H9 (cell line): ENCODE data around the gene ZC3H18. TPM values are rescaled to one million over a fixed set of nuclear protein-coding genes. Genes with fewer than 3 reads are reported as not detected.

Experiments used
- DNase-seq: peaks from one replicate; pipeline ENCODE4 v3.0.0-alpha.2; 2017
- H2AFZ ChIP-seq: one replicate; pipeline ENCODE4 v1.6.1; 2013; ENCODE audit warnings: mild to moderate bottlenecking, low read length, control low read depth, moderate library complexity
- H2AK5ac ChIP-seq: 2 replicates; pipeline ENCODE4 v1.6.1; 2013; ENCODE audit warnings: low read length, control low read depth, mixed read lengths; ENCODE audit not compliant: insufficient read length
- H2BK120ac ChIP-seq: one replicate; pipeline ENCODE4 v1.6.1; 2013; ENCODE audit warnings: low read depth, mild to moderate bottlenecking, low read length, control low read depth, inconsistent platforms; ENCODE audit not compliant: poor library complexity, severe bottlenecking
- H2BK12ac ChIP-seq: 2 replicates; pipeline ENCODE4 v1.6.1; 2013; ENCODE audit warnings: low read length, control low read depth, mixed read lengths, low read depth; ENCODE audit not compliant: insufficient read length
- H2BK15ac ChIP-seq: 2 replicates; pipeline ENCODE4 v1.6.1; 2013; ENCODE audit warnings: low read depth, low read length, control low read depth
- H2BK20ac ChIP-seq: one replicate; pipeline ENCODE4 v1.6.1; 2013; ENCODE audit warnings: low read depth, mild to moderate bottlenecking, low read length, control low read depth, inconsistent platforms; ENCODE audit not compliant: poor library complexity, severe bottlenecking
- H2BK5ac ChIP-seq: 2 replicates; pipeline ENCODE4 v1.6.1; 2013; ENCODE audit warnings: low read length, control low read depth, mixed read lengths; ENCODE audit not compliant: insufficient read length
- H3K14ac ChIP-seq: 2 replicates; pipeline ENCODE4 v1.6.1; 2013; ENCODE audit warnings: low read length, control low read depth; ENCODE audit not compliant: insufficient read depth
- H3K18ac ChIP-seq: 2 replicates; pipeline ENCODE4 v1.6.1; 2013; ENCODE audit warnings: low read depth, mild to moderate bottlenecking, mixed read lengths, low read length, control low read depth; ENCODE audit not compliant: insufficient read length
- H3K23ac ChIP-seq: 2 replicates; pipeline ENCODE4 v1.6.1; 2013; ENCODE audit warnings: low read length, control low read depth, mixed read lengths, low read depth; ENCODE audit not compliant: insufficient read length
- H3K23me2 ChIP-seq: 2 replicates; pipeline ENCODE4 v1.6.1; 2013; ENCODE audit warnings: low read depth, mild to moderate bottlenecking, mixed read lengths, low read length, control low read depth; ENCODE audit not compliant: insufficient read length, poor library complexity, severe bottlenecking
- H3K27ac ChIP-seq: 2 replicates; pipeline ENCODE4 v1.5.1; 2013; ENCODE audit warnings: low read length, control low read depth, mixed read lengths, low read depth; ENCODE audit not compliant: insufficient read length
- H3K27me3 ChIP-seq: 2 replicates; pipeline ENCODE4 v1.6.1; 2013; ENCODE audit warnings: low read length, control low read depth, inconsistent platforms; ENCODE audit not compliant: insufficient read depth
- H3K4ac ChIP-seq: 2 replicates; pipeline ENCODE4 v1.6.1; 2013; ENCODE audit warnings: low read depth, mild to moderate bottlenecking, control low read depth, inconsistent platforms, low read length, moderate library complexity
- H3K4me1 ChIP-seq: 2 replicates; pipeline ENCODE4 v1.6.1; 2013; ENCODE audit warnings: low read length, control low read depth, inconsistent platforms; ENCODE audit not compliant: insufficient read depth
- H3K4me2 ChIP-seq: 2 replicates; pipeline ENCODE4 v1.6.1; 2013; ENCODE audit warnings: low read length, control low read depth, mixed read lengths; ENCODE audit not compliant: insufficient read length, insufficient read depth
- H3K56ac ChIP-seq: 2 replicates; pipeline ENCODE4 v1.6.1; 2013; ENCODE audit warnings: low read depth, mild to moderate bottlenecking, mixed read lengths, low read length, control low read depth; ENCODE audit not compliant: insufficient read length
- H3K79me1 ChIP-seq: 2 replicates; pipeline ENCODE4 v1.6.1; 2013; ENCODE audit warnings: low read depth, mild to moderate bottlenecking, moderate library complexity, low read length, control low read depth, inconsistent platforms; ENCODE audit not compliant: insufficient read depth, poor library complexity, severe bottlenecking
- H3K79me2 ChIP-seq: 2 replicates; pipeline ENCODE4 v1.6.1; 2013; ENCODE audit warnings: low read length, control low read depth, inconsistent platforms; ENCODE audit not compliant: insufficient read depth
- H3K9ac ChIP-seq: 2 replicates; pipeline ENCODE4 v1.6.1; 2013; ENCODE audit warnings: low read length, control low read depth, mixed read lengths; ENCODE audit not compliant: insufficient read length; ENCODE audit errors: extremely low read depth
- H3K9me3 ChIP-seq: one replicate; pipeline ENCODE4 v1.6.1; 2013; ENCODE audit warnings: low read depth, low read length, inconsistent platforms; ENCODE audit not compliant: control insufficient read depth
- H3T11ph ChIP-seq: one replicate; pipeline ENCODE4 v1.6.1; 2013; ENCODE audit warnings: mild to moderate bottlenecking, low read length, control low read depth, inconsistent platforms
- H4K20me1 ChIP-seq: one replicate; pipeline ENCODE4 v1.6.1; 2013; ENCODE audit not compliant: control insufficient read depth, insufficient read length, insufficient read depth
- H4K5ac ChIP-seq: 2 replicates; pipeline ENCODE4 v1.6.1; 2013; ENCODE audit warnings: low read depth, mild to moderate bottlenecking, mixed read lengths, low read length, control low read depth; ENCODE audit not compliant: insufficient read length
- H4K8ac ChIP-seq: replicated peaks from 2 replicates; pipeline ENCODE4 v1.6.1; 2013; ENCODE audit warnings: low read length, control low read depth, mixed read lengths, low read depth; ENCODE audit not compliant: insufficient read length
- H4K91ac ChIP-seq: 2 replicates; pipeline ENCODE4 v1.6.1; 2013; ENCODE audit warnings: low read depth, mild to moderate bottlenecking, moderate library complexity, mixed read lengths, low read length, control low read depth; ENCODE audit not compliant: insufficient read length
- H3K27ac Mint-ChIP-seq, 3 experiments: 2 replicates in 2 of 3; 3 replicates in 1 of 3; pipeline ENCODE4 v1.8.0; 2020 to 2021; ENCODE audit warnings: mixed read lengths in 3 of 3, mild to moderate bottlenecking in 1 of 3, moderate library complexity in 1 of 3
- H3K27me3 Mint-ChIP-seq: 2 replicates; pipeline ENCODE4 v1.8.0; 2021; ENCODE audit warnings: low read depth, mild to moderate bottlenecking, moderate library complexity, mixed read lengths
- H3K36me3 Mint-ChIP-seq, 3 experiments: 2 replicates in 2 of 3; 3 replicates in 1 of 3; pipeline ENCODE4 v1.8.0; 2020 to 2021; ENCODE audit warnings: low read depth in 3 of 3, mixed read lengths in 3 of 3; ENCODE audit not compliant: insufficient read depth in 1 of 3
- H3K4me1 Mint-ChIP-seq, 2 experiments: 2 replicates each; pipeline ENCODE4 v1.8.0; 2020; ENCODE audit warnings: mixed read lengths in 2 of 2
- H3K4me3 Mint-ChIP-seq, 2 experiments: 2 replicates in 1 of 2; 3 replicates in 1 of 2; pipeline ENCODE4 v1.8.0; 2020 to 2021; ENCODE audit warnings: mild to moderate bottlenecking in 2 of 2, mixed read lengths in 2 of 2, moderate library complexity in 1 of 2
- H3K9me3 Mint-ChIP-seq, 2 experiments: 2 replicates in 1 of 2; 3 replicates in 1 of 2; pipeline ENCODE4 v1.8.0; 2020; ENCODE audit warnings: mild to moderate bottlenecking in 2 of 2, mixed read lengths in 2 of 2, moderate library complexity in 1 of 2
- CTCF ChIP-seq: fragments of 200-600 bp; sonication (generic); conservative IDR thresholded peaks from 3 replicates; pipeline ENCODE4 v1.8.0; 2021; ENCODE audit warnings: antibody characterized with exemption, mild to moderate bottlenecking
- WGBS: extraction: QIAGEN DNeasy Blood & Tissue Kit; methylation state at CpG from one replicate; pipeline ENCODE4 v1.1.7; 2013; ENCODE audit warnings: missing lambda C conversion rate, low lambda C conversion rate, mixed read lengths; ENCODE audit not compliant: insufficient read length; ENCODE audit errors: extremely low coverage; 5-methylcytosine and 5-hydroxymethylcytosine counted together
- total RNA-seq: library from RNA; stranded (reverse); gene quantifications from 2 replicates; pipeline ENCODE4 v1.2.1, GENCODE V29; 2021

Gene ZC3H18
- total RNA-seq, 1 experiment from 2014 or later, result 69.7 TPM

- Histone ChIP-seq H2BK15ac (no peak overlapping the region), H2AK5ac (no peak overlapping the region), H2AFZ (no peak overlapping the region), H3K9me3 (no peaks in the 10 kb centered on the region), H3K27ac (no peak overlapping the region), H4K8ac (no peak overlapping the region), H4K91ac (no peak overlapping the region), H3K9ac (no peak overlapping the region), H2BK12ac (no peak overlapping the region), H3K79me1 (no peaks in the 10 kb centered on the region), H3K4me2 (no peak overlapping the region), H3K14ac (no peak overlapping the region), H3T11ph (no peak overlapping the region), H3K23ac (no peak overlapping the region), H4K5ac (no peak overlapping the region), H3K18ac (no peak overlapping the region), H3K56ac (no peak overlapping the region), H2BK20ac (no peak overlapping the region), H4K20me1 (no peaks in the 10 kb centered on the region), H2BK120ac (no peak overlapping the region), H2BK5ac (no peak overlapping the region), H3K79me2 (no peaks in the 10 kb centered on the region), H3K4ac (no peak overlapping the region), H3K23me2 (peaks cover 7% of the 10 kb centered on the region), H3K27me3 (no peaks in the 10 kb centered on the region), H3K4me1 (no peaks in the 10 kb centered on the region)
- Mint-ChIP-seq H3K27me3 (peaks cover 2% of the 10 kb centered on the region; the same call in 1 of the 2 replicates), H3K4me3 (no peak overlapping the region), H3K4me1 (peaks cover 0 to 4% of the 10 kb centered on the region in 2 experiments; a peak in 1 of 4 replicates), H3K27ac (no peak overlapping the region; a peak in 1 of 7 replicates), H3K36me3 (peaks cover 0 to 16% (median 8%) of the 10 kb centered on the region in 3 experiments; a peak in 3 of 7 replicates), H3K9me3 (no peaks in the 10 kb centered on the region)
- TF ChIP-seq CTCF, result no peak
- DNase-seq, result no peak
- WGBS, result no CpG with 5 or more reads among the region's 22 CpGs
These were observed 41.3 kb upstream of the ZC3H18 start for GRCh38 chr16:88528902-88529318.
